SK-N-SH (cell line): ENCODE results near the gene CIP2A. TPM values are rescaled to one million over a fixed set of nuclear protein-coding genes. Genes with fewer than 3 reads are reported as not detected.
"Not testable (repeated sequence)": the region's sequence is repeated elsewhere in the genome, so short reads cannot be mapped to it uniquely, and the experiment has no call there.

Experiments used
- CTCF ChIA-PET: fragments of 300-600, 350-600 bp; formaldehyde crosslinking; extraction: SDS; loops from one replicate; lab custom pipeline; 2021; lab: Yijun Ruan, JAX
- POLR2A ChIA-PET: fragments of 350-600 bp; sonication (Branson Sonifier 250); formaldehyde crosslinking; extraction: SDS; loops from one replicate; lab custom pipeline; 2020; ENCODE audit warnings: antibody characterized with exemption, inconsistent platforms; lab: Yijun Ruan, JAX
- DNase-seq: peaks from one replicate; pipeline ENCODE4 v3.0.0; 2012
- H2AFZ ChIP-seq: fragments of 200-600 bp; sonication (generic); 2 replicates; pipeline ENCODE4 v1.8.1; 2016; ENCODE audit warnings: antibody characterized with exemption, mild to moderate bottlenecking, low read depth
- H3F3A ChIP-seq: fragments of 200-600 bp; sonication (generic); replicated peaks from 2 replicates; pipeline ENCODE3; 2016; ENCODE audit warnings: antibody characterized with exemption, mild to moderate bottlenecking; ENCODE audit not compliant: insufficient read depth
- H3K27ac ChIP-seq, 2 experiments: fragments of 200-500 bp in 1 of 2; fragments of 200-600 bp in 1 of 2; sonication (Bioruptor generic) in 1 of 2; sonication (generic), shearing (Covaris generic) in 1 of 2; 2 replicates each; pipeline versions ENCODE4 v1.5.1 to v1.6.1; 2014 to 2016; ENCODE audit warnings: low read depth in 2 of 2, inconsistent platforms in 1 of 2, low read length in 1 of 2, mild to moderate bottlenecking in 1 of 2, mixed read lengths in 1 of 2
- H3K27me3 ChIP-seq: fragments of 200-600 bp; sonication (generic), shearing (Covaris generic); 2 replicates; pipeline ENCODE4 v1.6.1; 2016; ENCODE audit warnings: mixed run types; ENCODE audit not compliant: insufficient read depth
- H3K36me3 ChIP-seq, 2 experiments: fragments of 200-500 bp in 1 of 2; fragments of 200-600 bp in 1 of 2; sonication (Bioruptor generic) in 1 of 2; sonication (generic) in 1 of 2; replicated peaks in 1 of 2; 2 replicates each; pipeline versions ENCODE3 to v1.5.1; 2014 to 2016; ENCODE audit warnings: low read length in 1 of 2, mild to moderate bottlenecking in 1 of 2; ENCODE audit not compliant: insufficient read depth in 2 of 2, control insufficient read depth in 1 of 2
- H3K4me1 ChIP-seq, 2 experiments: fragments of 200-500 bp in 1 of 2; fragments of 200-600 bp in 1 of 2; sonication (Bioruptor generic) in 1 of 2; sonication (generic), shearing (Covaris generic) in 1 of 2; 2 replicates each; pipeline versions ENCODE4 v1.5.1 to v1.6.1; 2014 to 2016; ENCODE audit warnings: low read depth in 1 of 2, low read length in 1 of 2, mixed run types in 1 of 2; ENCODE audit not compliant: insufficient read depth in 2 of 2, control insufficient read depth in 1 of 2
- H3K4me2 ChIP-seq: fragments of 200-600 bp; sonication (generic), shearing (Covaris generic); 2 replicates; pipeline ENCODE4 v1.6.1; 2017; ENCODE audit warnings: mixed run types
- H3K4me3 ChIP-seq, 2 experiments: fragments of 200-500 bp in 1 of 2; fragments of 200-600 bp in 1 of 2; sonication (Bioruptor generic) in 1 of 2; sonication (generic), shearing (Covaris generic) in 1 of 2; 2 replicates each; pipeline versions ENCODE4 v1.5.1 to v1.8.1; 2014 to 2016; ENCODE audit warnings: low read depth in 2 of 2, inconsistent platforms in 1 of 2, low read length in 1 of 2, mild to moderate bottlenecking in 1 of 2, mixed read lengths in 1 of 2, moderate library complexity in 1 of 2
- H3K79me2 ChIP-seq: fragments of 200-600 bp; sonication (generic); 2 replicates; pipeline ENCODE4 v1.8.1; 2017; ENCODE audit warnings: mild to moderate bottlenecking; ENCODE audit not compliant: insufficient read depth
- H3K9ac ChIP-seq: fragments of 200-600 bp; sonication (generic); 2 replicates; pipeline ENCODE4 v1.6.1; 2017; ENCODE audit warnings: mixed run types
- H3K9me2 ChIP-seq: fragments of 200-600 bp; sonication (generic); 2 replicates; pipeline ENCODE4 v1.6.1; 2017; ENCODE audit warnings: mixed run types
- H3K9me3 ChIP-seq: fragments of 200-600 bp; sonication (generic); 2 replicates; pipeline ENCODE4 v1.6.1; 2017; ENCODE audit warnings: mixed run types, mild to moderate bottlenecking, moderate library complexity
- H4K20me1 ChIP-seq: fragments of 200-600 bp; sonication (generic); 2 replicates; pipeline ENCODE4 v1.6.1; 2017; ENCODE audit warnings: mild to moderate bottlenecking, mixed run types; ENCODE audit not compliant: insufficient read depth
- EP300 ChIP-seq, 2 experiments: IDR thresholded peaks; 2 replicates each; pipeline versions ENCODE4 v1.4.0 to v1.6.1; 2012; ENCODE audit warnings: borderline replicate concordance in 1 of 2, low read depth in 1 of 2, low read length in 1 of 2
- EZH2phosphoT487 ChIP-seq: fragments of 200-600 bp; sonication (generic); IDR thresholded peaks from 2 replicates; pipeline ENCODE4 v1.6.1; 2017; ENCODE audit warnings: low read depth, mixed run types, mild to moderate bottlenecking, antibody characterized with exemption, moderate library complexity, borderline replicate concordance
- FOXM1 ChIP-seq: IDR thresholded peaks from 2 replicates; pipeline ENCODE4 v1.4.0; 2012; ENCODE audit warnings: low read depth, mild to moderate bottlenecking
- GABPA ChIP-seq: IDR thresholded peaks from 2 replicates; pipeline ENCODE4 v1.4.0; 2012; ENCODE audit warnings: low read depth, mild to moderate bottlenecking
- GATA2 ChIP-seq: sonication (generic); formaldehyde crosslinking; IDR thresholded peaks from 2 replicates; pipeline ENCODE4 v1.5.0; 2020; ENCODE audit warnings: mild to moderate bottlenecking, missing genetic modification reagents
- JUND ChIP-seq: IDR thresholded peaks from 2 replicates; pipeline ENCODE4 v1.4.0; 2012
- MAX ChIP-seq: IDR thresholded peaks from 2 replicates; pipeline ENCODE4 v1.4.0; 2012; ENCODE audit warnings: low read depth
- MEF2A ChIP-seq: IDR thresholded peaks from 2 replicates; pipeline ENCODE4 v1.4.0; 2012; ENCODE audit warnings: low read depth, borderline replicate concordance
- PBX3 ChIP-seq: IDR thresholded peaks from 2 replicates; pipeline ENCODE4; 2012
- POLR2AphosphoS5 ChIP-seq: IDR thresholded peaks from 2 replicates; pipeline ENCODE4 v1.6.1; 2012; ENCODE audit warnings: low read depth, low read length
- RAD21 ChIP-seq: IDR thresholded peaks from 2 replicates; pipeline ENCODE4 v1.6.1; 2012; ENCODE audit warnings: mild to moderate bottlenecking, low read length
- RCOR1 ChIP-seq: fragments of 150-350 bp; IDR thresholded peaks from 2 replicates; pipeline ENCODE4 v1.6.1; 2017; ENCODE audit warnings: antibody characterized with exemption, low read length
- RFX5 ChIP-seq: IDR thresholded peaks from 2 replicates; pipeline ENCODE4 v1.6.1; 2012; ENCODE audit warnings: mild to moderate bottlenecking, improper control_type of control experiment, low read length
- SIN3A ChIP-seq: IDR thresholded peaks from 2 replicates; pipeline ENCODE4 v1.6.1; 2012; ENCODE audit warnings: low read depth, mild to moderate bottlenecking, low read length, moderate library complexity, borderline replicate concordance
- TAF1 ChIP-seq: IDR thresholded peaks from 2 replicates; pipeline ENCODE4 v1.6.1; 2012; ENCODE audit warnings: low read depth, mild to moderate bottlenecking, low read length, moderate library complexity, borderline replicate concordance
- TEAD4 ChIP-seq: IDR thresholded peaks from 2 replicates; pipeline ENCODE4 v1.4.0; 2012; ENCODE audit warnings: mild to moderate bottlenecking, borderline replicate concordance; ENCODE audit not compliant: insufficient read depth
- USF1 ChIP-seq: IDR thresholded peaks from 2 replicates; pipeline ENCODE4 v1.4.0; 2012; ENCODE audit warnings: low read depth, borderline replicate concordance
- WGBS: methylation state at CpG from one replicate; pipeline ENCODE4 v1.1.6; 2017; ENCODE audit warnings: low lambda C conversion rate; 5-methylcytosine and 5-hydroxymethylcytosine counted together
- polyA plus RNA-seq, 3 experiments: library from polyadenylated mRNA; depleted of rRNA; stranded (reverse); fragments of >200 nt; gene quantifications; 2 replicates each; pipeline ENCODE4 v1.2.3, GENCODE V29; 2012

The CIP2A gene
- polyA plus RNA-seq, 1 of the 3 experiments (the other 2 are of a cell fraction) = 7.1 TPM

GRCh38 chr3:108616090-108616489 lies 26.9 kb upstream of the CIP2A start:
- H2AFZ ChIP-seq, H4K20me1 ChIP-seq, H3K79me2 ChIP-seq, H3K9me2 ChIP-seq, POLR2A ChIA-PET, H3K9me3 ChIP-seq, H3K9ac ChIP-seq, H3K4me1 ChIP-seq, DNase-seq, H3K4me2 ChIP-seq, H3K4me3 ChIP-seq, H3K27ac ChIP-seq, H3F3A ChIP-seq, H3K27me3 ChIP-seq: not testable (repeated sequence)
- H3K36me3 ChIP-seq = peaks cover 13 to 26% of the 10 kb centered on the region in 2 experiments
- CTCF ChIA-PET = interaction anchor here (1.0 to 1.7 kb wide), 2 partner anchors 11 to 299 kb away, joined by 3 read pairs; no protein-coding TSS in a partner anchor
- 97% methylated on average over 8 of the region's 8 CpGs for WGBS

GRCh38 chr3:108610651-108611050 lies 21.4 kb upstream of the CIP2A start:
- H3K27ac ChIP-seq = no peak overlapping the region
- H2AFZ ChIP-seq = no peak overlapping the region
- H3K9ac ChIP-seq = no peak overlapping the region
- CTCF ChIA-PET = interaction anchor here (1.4 kb wide), 1 partner anchor 116 kb away, joined by 3 read pairs; no protein-coding TSS in a partner anchor
- POLR2A ChIA-PET = no interaction called here
- no peaks in the 10 kb centered on the region for H3F3A ChIP-seq
- no peaks in the 10 kb centered on the region for H4K20me1 ChIP-seq
- DNase-seq = no peak
- H3K9me3 ChIP-seq = no peaks in the 10 kb centered on the region
- WGBS = 96% methylated on average over 1 of the region's 1 CpG
- peaks cover 14 to 27% of the 10 kb centered on the region in 2 experiments for H3K36me3 ChIP-seq
- H3K4me1 ChIP-seq = no peaks in the 10 kb centered on the region
- TF ChIP-seq JUND (no peak), POLR2AphosphoS5 (no peak), PBX3 (no peak), MEF2A (no peak), EP300 (IDR thresholded peaks at IDR 0.05; ENCODE audit: borderline replicate concordance in 1 of 2, low read depth in 1 of 2, low read length in 1 of 2) (no peak), SIN3A (no peak), MAX (no peak), RAD21 (no peak), FOXM1 (no peak), TEAD4 (no peak), EZH2phosphoT487 (no peak)
- H3K27me3 ChIP-seq = no peaks in the 10 kb centered on the region
- no peak overlapping the region for H3K4me2 ChIP-seq
- H3K79me2 ChIP-seq = no peaks in the 10 kb centered on the region
- no peak overlapping the region for H3K4me3 ChIP-seq
- H3K9me2 ChIP-seq = no peaks in the 10 kb centered on the region

GRCh38 chr3:108608750-108609149 lies 19.5 kb upstream of the CIP2A start:
- WGBS = 98% methylated on average over 4 of the region's 4 CpGs
- Histone ChIP-seq H3K79me2 (peaks cover 4% of the 10 kb centered on the region; the same call in 1 of the 2 replicates), H2AFZ (no peak overlapping the region), H3K4me2 (no peak overlapping the region), H3K4me1 (peaks cover under 1 to 4% of the 10 kb centered on the region in 2 experiments; a peak in 2 of 4 replicates), H3K27ac (no peak overlapping the region), H3K9me3 (no peaks in the 10 kb centered on the region), H3F3A (no peaks in the 10 kb centered on the region), H3K36me3 (peaks cover 13 to 17% of the 10 kb centered on the region in 2 experiments), H3K9me2 (no peaks in the 10 kb centered on the region), H4K20me1 (no peaks in the 10 kb centered on the region), H3K27me3 (no peaks in the 10 kb centered on the region), H3K4me3 (no peak overlapping the region), H3K9ac (no peak overlapping the region)
- ChIA-PET CTCF (no interaction called here), POLR2A (no interaction called here)
- TF ChIP-seq RAD21 = no peak
- no peak for TF ChIP-seq RCOR1
- TF ChIP-seq EP300 (IDR thresholded peaks at IDR 0.05; ENCODE audit: borderline replicate concordance in 1 of 2, low read depth in 1 of 2, low read length in 1 of 2) = no peak
- no peak for TF ChIP-seq EZH2phosphoT487
- TF ChIP-seq TEAD4 = no peak
- no peak for TF ChIP-seq RFX5
- TF ChIP-seq GATA2 (CRISPR knock-in tag) = no peak
- TF ChIP-seq SIN3A = no peak
- TF ChIP-seq GABPA = no peak
- TF ChIP-seq USF1 = no peak
- TF ChIP-seq TAF1 = no peak
- no peak for DNase-seq
